GM12872 (cell line): ENCODE results near the gene ACOT11.

Experiments
- CTCF ChIP-seq: IDR thresholded peaks from 3 replicates; pipeline ENCODE4 v1.5.1; 2011; ENCODE audit warnings: low read depth, mild to moderate bottlenecking, low read length, moderate library complexity; ENCODE audit not compliant: insufficient read depth

The ACOT11 gene

GRCh38 chr1:54564312-54565112 is 16.5 kb downstream of the ACOT11 start:
- TF ChIP-seq CTCF, result no peak

DNA sequence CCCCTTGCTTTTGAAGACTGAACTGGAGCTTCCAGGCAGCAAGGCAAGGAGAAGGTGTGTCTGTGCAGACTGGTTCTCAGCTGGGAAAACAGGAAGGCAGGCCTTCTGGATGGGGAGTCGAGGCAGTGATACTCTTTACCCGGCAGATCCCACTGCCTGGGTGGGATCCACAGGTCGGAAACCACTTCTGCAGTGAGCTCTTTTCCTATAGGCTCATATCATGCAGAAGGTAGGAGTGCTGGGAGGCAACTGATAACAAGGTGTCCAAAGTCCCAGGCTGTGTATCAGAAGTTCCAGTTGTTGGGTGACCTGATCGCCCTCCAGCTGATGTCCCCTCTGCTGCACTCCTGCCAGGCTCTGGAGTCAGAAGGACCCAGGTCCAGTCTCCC is 17.1 kb downstream of the ACOT11 start:
- TF ChIP-seq CTCF, result no peak

GRCh38 chr1:54566438-54567141 is 18.6 kb downstream of the ACOT11 start:
- TF ChIP-seq CTCF, result no peak

GRCh38 chr1:54567961-54568360 is 19.9 kb downstream of the ACOT11 start:
- no peak for TF ChIP-seq CTCF

DNA sequence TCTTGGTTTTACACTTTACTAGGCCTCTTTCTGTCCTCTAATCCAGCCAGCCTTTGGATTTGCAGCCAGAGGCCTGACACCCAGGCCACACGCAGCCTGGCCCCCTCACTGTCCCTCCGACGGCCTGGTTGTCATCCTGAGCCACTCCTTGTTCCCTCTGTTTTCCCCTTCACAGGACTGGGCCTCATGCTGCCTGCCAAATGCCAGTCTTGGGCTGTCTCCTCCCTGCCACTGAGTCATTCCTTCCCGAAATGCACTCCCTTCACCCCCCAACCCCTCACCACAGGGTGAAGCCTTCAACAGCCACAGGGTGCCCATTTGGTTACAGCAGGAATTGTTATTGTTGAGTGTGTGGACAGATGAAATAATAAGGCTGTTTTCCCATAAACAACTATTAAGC is 21.3 kb downstream of the ACOT11 start:
- TF ChIP-seq CTCF, result no peak

DNA sequence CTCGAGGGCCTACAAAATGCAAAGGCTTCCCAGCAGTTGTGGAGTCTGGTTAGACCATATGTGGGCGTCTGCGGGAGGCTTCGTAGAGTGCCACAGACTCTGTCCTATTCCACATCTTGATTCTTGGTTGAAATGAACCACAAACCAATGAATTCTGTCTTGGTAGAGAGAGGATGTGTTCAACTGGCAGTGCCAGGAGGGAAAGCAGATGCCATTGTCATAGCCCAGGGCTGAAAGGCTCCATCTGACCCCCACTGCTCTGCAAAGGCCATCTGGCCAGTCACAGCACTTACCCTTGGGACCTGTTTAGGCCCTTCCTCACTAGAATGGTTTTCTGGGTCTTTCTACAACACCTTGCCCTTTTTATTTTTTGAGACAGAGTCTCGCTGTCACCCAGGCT is 22.1 kb downstream of the ACOT11 start:
- TF ChIP-seq CTCF, result no peak

DNA sequence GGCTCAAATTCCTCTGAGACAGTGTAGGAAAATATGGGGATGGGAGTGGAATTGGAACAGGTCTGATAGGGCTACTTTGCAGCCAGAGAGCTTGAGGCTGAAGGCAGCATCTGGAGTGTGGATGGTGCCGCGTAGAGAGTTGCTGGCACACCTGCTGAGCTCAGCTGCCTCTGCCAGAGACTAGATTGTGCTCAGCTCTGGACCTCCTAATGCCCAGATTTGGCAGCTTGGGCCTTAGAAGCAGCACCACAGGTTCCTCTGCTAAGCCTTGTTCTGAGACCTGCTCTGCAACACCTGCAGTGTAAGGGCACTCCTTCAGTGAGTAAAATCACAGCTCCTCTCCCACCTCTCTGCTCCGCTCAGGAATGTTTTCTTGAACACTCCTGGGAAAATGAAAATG is 23.3 kb downstream of the ACOT11 start:
- TF ChIP-seq CTCF, result no peak
